NCI-H146 (cell line): ENCODE data around the gene CD74.
"Not testable (repeated sequence)": the region's sequence is repeated elsewhere in the genome, so short reads cannot be mapped to it uniquely, and the experiment has no call there.

Experiments used
- DNase-seq: peaks from one replicate; lab custom pipeline; 2025; lab: John Stamatoyannopoulos, UW

Gene CD74

DNA sequence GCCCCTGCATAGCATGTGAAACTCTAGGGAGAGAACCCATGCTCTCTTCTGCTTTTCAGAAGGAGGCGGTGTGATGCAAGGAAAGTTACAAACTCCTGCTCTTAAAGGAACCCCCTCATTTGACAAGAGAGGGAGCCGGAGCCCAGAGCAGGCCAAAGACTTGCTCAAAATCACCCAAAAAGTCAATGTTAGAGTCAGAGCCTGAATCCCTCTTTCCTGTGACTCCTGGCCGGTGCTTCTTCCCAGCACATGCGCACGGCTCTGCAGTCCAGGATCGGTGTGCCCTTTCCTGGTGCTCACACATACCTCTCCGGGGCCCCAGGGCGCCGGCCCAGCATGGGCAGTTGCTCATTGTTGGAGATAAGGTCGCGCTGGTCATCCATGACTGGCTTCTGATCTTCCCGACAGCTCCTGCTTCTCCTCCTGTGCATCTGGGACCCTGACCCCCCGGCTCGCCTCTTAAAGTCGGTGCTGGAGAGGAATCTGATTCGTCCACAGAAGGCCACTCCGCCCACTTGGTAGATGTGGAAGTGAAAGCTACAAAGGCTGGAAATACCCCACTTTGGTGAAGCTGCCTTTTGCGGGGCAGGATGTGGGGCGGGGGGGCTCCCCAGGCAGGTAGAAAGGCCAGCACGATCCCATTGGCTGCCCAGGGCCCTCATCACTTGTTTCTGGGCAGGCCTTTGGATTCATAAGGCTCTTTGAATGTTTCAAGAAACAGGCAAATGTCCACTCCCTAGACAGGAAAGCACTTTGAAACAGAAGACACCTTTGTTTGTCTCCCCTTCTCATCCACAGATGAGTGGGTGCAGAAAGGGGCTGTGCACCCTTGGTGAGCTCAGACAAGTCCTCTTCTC is at the start of gene CD74:
Gene CD74, minus strand, starts transcription at position 592 of the 857 bp plus-strand sequence. Its CDS starts 161 bp downstream, at position 431.
- no peak for DNase-seq

GRCh38 chr5:150461231-150461630 is 48.5 kb upstream of the CD74 start:
- DNase-seq: peak; percentile 84

DNA sequence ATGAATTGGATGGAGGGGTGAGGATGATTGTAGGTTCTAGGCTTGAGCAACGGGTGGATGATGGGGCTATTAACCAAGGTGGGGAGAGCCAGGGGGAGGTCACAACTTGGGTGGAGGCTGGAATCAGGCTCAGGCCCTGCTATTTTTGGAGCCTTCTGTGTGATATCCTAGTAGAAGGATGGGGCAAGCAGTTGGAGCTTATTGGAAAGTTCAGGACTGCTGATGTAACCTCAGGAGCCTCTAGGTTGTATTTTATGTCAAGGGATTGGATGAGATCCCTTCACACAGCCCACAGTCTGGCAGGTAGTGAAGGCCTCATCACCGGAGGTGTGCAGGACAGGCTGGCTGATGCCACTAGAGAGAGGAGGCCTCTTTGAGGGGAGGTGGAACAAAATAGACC is 48.1 kb upstream of the CD74 start:
- DNase-seq: no peak

- peak; percentile 68 for DNase-seq
These were observed 46.3 kb upstream of the CD74 start for GRCh38 chr5:150458802-150459557.

DNA sequence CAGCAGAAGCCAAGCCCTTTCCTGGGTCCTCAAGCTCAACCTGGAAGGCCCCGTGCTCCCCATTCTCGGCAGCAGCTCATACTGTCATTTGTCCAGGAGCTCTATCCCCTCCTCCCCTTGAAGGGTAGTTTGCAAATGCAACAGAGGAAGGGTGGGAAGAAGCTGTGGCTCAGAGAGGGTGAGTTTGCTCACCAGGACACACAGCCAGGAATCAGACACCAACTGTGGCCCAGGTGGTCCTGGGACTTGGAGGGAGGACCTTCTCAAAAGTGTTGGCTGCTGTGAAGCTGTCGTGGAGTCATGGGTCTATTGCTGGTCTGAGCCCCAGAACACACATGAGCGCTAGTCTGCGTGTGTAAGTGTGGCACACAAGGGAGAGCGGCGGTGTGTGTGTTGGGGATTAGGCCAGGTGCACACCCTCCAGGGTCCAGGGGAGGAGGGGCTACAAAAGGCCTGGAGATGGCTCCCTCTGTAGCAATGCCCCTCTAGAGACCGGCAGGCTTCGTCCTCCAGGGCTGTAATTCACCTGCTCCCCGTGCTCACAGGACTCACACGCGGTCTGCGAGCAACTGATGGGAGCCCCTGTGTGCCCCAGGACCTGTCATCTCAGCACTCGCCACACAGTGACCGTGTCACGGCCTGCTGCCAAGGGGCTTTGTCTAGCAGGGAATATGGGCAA is 45.0 kb upstream of the CD74 start:
- no peak for DNase-seq

- DNase-seq: no peak
These were observed 44.4 kb upstream of the CD74 start for GRCh38 chr5:150457121-150457520.

DNA sequence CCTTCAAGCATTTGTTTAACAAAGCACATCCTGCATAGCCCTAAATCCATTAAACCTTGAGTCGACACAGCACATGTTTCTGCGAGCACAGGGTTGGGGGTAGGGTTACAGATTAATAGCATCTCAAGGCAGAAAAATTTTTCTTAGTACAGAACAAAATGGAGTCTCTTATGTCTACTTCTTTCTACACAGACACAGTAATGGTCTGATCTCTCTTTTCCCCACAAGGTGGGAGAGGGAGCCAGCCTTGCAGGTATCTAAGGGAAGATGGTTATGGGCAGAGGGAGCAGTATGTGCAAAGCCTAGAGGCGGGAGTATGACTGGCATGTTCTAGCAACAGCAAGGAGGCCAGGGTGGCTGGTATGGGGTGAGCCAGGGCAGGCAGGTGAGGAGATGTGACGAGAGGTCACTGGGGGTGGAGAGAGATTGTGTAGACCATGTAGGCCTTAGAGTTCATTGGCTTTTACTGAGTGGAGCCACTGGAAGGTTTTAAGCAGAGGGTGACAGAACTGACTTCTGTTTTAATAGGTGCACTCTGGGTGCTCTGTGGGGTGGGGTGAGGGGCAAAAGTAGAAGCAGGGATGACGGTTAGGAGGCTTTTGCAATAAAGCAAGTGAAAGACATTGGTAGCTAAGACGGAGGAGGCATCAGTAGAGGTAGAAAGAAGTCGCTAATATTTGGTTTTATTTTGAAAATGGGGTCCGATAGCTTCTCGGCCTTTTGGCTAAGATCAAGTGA is 42.0 kb upstream of the CD74 start:
- no peak for DNase-seq

DNA sequence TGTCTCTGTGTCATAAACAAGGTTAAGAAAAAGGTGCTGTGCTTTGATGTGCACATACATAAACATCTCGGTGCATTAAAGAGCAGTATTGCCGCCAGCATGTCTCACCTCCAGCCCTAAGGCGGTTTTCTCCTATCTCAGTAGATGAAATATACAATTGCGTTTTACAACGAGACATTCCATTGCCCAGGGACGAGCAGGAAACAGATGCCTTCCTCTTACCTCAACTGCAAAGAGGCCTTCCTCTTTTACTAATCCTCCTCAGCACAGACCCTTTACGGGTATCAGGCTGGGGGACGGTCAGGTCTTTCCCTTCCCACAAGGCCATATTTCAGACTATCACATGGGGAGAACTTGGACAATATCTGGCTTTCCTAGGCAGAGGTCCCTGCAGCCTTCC is 41.3 kb upstream of the CD74 start:
- DNase-seq: not testable (repeated sequence)

DNA sequence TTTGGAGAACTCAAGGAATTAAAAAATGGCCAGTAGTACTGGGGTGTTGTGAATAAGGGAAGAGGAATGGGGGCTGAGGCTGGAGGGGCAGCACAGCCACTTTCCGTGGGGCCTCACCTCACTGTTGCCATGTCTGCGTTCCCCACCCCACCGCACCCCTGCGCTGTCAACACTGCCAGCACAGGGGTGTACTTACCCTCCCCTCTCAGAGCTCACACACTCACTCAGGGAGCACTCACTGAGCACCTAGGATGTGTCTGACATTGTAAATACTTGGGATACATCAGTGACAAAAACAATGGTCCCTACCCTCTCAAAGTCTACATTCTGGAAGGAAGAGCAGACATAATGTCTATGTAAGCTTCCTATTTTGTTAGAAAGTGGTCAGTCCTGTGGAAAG is 40.2 kb upstream of the CD74 start:
- DNase-seq: no peak

DNA sequence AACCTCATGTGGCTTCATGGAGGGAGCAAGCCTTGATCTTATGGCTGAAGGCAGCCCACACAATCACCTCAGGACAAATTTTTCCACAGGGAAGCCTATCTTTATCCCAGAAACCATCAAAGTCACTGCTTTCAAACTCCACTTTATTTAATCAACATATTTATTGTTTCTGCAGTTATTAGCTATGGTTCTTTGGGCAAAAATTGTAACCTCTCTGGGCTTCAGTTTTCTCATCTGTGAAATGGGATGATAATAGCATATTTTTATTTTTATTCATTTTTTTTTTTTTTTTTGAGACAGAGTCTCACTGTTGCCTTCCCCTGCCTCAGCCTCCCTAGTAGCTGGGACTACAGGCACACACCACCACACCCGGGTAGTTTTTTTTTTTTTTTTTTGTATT is 38.9 kb upstream of the CD74 start:
- DNase-seq: no peak

DNA sequence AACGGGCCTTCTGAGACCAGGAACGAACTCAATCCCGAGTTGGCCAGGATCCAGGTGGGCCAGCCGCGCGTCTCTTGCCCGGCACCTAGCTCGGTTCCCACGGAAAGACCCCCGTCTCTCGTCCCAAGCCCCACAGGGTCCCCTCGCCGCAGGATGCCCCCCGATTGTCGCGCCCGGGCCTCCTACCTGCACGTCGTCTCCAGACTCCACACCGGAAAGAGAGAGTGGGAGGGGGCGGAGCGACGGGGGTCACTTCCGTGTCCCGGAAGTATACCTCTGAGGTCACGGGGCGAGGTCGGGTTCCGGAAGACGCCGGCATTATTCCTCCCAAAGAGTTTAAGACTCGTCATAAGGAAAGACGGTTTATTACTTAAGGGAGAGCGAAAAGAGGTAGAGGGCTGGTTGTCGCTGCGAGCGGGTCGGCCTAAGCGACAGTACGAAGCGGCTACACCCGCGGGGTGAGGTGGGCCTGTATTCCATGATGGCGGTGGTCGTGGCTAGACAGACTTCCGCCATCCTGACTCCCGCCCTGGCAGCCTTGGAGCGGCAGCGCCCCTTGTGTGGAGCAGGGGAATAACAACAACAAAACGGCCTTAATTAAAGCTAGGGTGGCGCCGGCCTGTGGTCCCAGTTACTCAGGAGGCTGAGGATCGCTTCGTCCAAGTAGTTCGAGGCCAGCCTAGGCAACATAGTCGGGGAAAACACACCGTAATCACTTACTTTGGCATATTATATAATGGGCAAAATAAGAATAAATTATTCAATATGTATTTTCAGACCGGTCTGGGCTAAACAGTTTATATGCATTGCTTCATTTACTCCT is 37.0 kb upstream of the CD74 start, which contains the start of gene RPS14:
Gene RPS14, minus strand, starts transcription at position 223 of the 823 bp plus-strand sequence. CDS start 2,006 bp downstream, outside the sequence.
- peak; percentile 86 for DNase-seq

- DNase-seq: no peak
These were observed 36.3 kb upstream of the CD74 start for GRCh38 chr5:150448952-150449516.

- DNase-seq: no peak
These were observed 35.6 kb upstream of the CD74 start for GRCh38 chr5:150448334-150448733.

GRCh38 chr5:150447188-150447587 is 34.5 kb upstream of the CD74 start:
- no peak for DNase-seq

DNA sequence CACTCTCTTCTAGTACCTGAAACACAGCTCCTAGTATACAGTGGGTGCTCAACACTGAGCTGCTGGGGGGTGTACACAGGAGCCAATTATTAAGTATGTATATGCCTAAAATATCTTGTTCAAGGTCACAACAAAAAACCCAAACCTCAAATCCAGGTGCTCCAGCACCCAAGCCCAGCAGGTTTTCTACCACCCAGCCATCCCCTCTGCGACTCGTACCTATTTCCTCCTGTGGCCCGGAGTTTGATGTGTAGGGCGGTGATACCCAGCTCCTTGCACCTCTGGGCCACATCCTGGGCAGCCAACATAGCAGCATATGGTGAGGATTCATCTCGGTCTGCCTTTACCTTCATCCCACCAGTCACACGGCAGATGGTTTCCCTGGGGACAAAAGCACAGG is 33.9 kb upstream of the CD74 start:
- DNase-seq: no peak

DNA sequence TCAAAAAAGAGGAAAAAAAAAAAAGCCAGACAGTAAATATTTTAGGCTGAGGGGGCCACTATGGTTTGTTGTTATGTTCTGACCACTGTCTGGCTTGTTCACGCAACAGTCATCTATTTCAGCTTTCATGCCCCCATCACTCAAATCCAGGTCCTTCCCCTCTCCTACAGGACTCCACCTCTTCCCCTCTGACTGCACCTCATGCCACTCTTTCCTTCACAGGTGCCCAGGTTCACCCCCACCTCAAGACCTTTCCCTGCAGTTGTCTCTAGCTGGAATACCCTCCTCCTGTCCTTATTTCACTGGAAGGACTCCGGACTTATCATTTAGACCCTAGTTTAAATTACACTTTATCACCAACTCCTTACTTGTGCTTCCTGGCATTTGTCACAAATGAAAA is 33.4 kb upstream of the CD74 start:
- no peak for DNase-seq

DNA sequence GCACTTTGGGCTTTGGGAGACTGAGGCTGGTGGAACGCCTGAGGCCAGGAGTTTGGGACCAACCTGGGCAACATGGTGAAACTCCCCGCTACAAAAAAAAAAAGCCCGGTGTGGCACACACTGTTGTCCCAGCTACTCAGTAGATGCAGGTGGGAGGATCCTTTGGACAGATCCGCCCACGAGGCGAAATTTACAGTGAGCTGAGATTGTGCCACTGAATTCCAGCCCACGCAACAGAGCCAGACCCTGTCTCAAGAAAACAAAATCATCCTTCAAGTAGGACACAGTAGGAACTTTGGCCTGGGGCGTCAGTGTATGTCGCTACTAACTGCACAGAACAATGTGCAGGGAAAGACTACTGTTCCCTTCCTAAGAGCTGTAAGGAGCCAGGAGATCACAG is 32.1 kb upstream of the CD74 start:
- DNase-seq: no peak

- no peak for DNase-seq
These were observed 30.7 kb upstream of the CD74 start for GRCh38 chr5:150443242-150444075.

DNA sequence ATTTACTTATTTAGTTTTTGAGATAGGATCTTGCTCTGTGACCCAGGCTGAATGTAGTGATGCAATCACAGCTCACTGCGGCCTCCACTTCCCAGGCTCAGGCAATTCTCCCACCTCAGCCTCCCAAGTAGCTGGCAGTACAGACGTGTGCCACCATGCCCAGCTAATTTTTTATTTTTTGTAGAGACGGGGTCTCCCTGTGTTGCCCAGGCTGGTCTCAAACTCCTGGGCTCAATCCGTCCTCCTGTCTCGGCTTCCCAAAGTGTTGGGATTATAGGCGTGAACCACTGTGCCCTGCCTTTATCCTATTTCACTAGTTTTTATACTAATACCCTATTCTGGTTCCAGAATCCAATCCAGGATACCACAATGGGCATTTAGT is 30.0 kb upstream of the CD74 start:
- no peak for DNase-seq
